B cell (primary cell): ENCODE measurements around the gene KCNJ4. TPM values are rescaled to one million over a fixed set of nuclear protein-coding genes. Genes with fewer than 3 reads are reported as not detected.

ENCODE experiments used
- ATAC-seq: fragments of 200-7000 bp; cut with Tn5 transposase; one replicate; pipeline ENCODE4 v1.10.0; 2021; ENCODE audit warnings: low read depth, mild to moderate bottlenecking, moderate number of reproducible peaks, moderate library complexity
- CTCF ChIA-PET: fragments of 350-600 bp; sonication (Branson Sonifier 250); formaldehyde crosslinking; loops from one replicate; lab custom pipeline; 2021; ENCODE audit warnings: antibody characterized with exemption, inconsistent platforms; lab: Charles Lee
- POLR2A ChIA-PET: fragments of 350-600 bp; sonication (Branson Sonifier 250); formaldehyde crosslinking; loops from one replicate; lab custom pipeline; 2021; ENCODE audit warnings: antibody characterized with exemption; lab: Charles Lee
- DNase-seq: peaks from one replicate; pipeline ENCODE4 v3.0.0; 2013
- H2AFZ ChIP-seq: 2 replicates; pipeline ENCODE4 v1.6.1; 2012; ENCODE audit warnings: mild to moderate bottlenecking, low read depth, low read length; ENCODE audit not compliant: insufficient read depth, poor library complexity, severe bottlenecking
- H3K27ac ChIP-seq, 2 donors: 1 replicate in 1 of 2; 2 replicates in 1 of 2; pipeline ENCODE4 v1.5.1; 2012 to 2013; ENCODE audit warnings: low read length in 2 of 2, mild to moderate bottlenecking in 2 of 2, moderate library complexity in 1 of 2
- H3K27me3 ChIP-seq, 4 experiments: fragments of 200-600 bp in 1 of 4; sonication (generic) in 1 of 4; replicated peaks in 1 of 4; 1 replicate in 2 of 4; 2 replicates in 2 of 4; pipeline versions ENCODE4 v1.6.1 to v1.7.0; 2013 to 2016; ENCODE audit warnings: low read length in 3 of 4, mild to moderate bottlenecking in 2 of 4, mixed read lengths in 1 of 4, moderate library complexity in 1 of 4; ENCODE audit not compliant: insufficient read depth in 4 of 4, control insufficient read depth in 3 of 4; ENCODE audit errors: control extremely low read depth in 1 of 4
- H3K36me3 ChIP-seq, 2 experiments: replicated peaks in 1 of 2; 1 replicate in 1 of 2; 2 replicates in 1 of 2; pipeline versions ENCODE4 v1.6.1 to v1.7.1; 2013; ENCODE audit warnings: low read length in 1 of 2; ENCODE audit not compliant: insufficient read depth in 2 of 2, control insufficient read depth in 1 of 2; ENCODE audit errors: control extremely low read depth in 1 of 2, extremely low read depth in 1 of 2
- H3K4me1 ChIP-seq, 2 donors: fragments of 200-600 bp in 1 of 2; sonication (generic) in 1 of 2; 1 replicate in 1 of 2; 2 replicates in 1 of 2; pipeline versions ENCODE4 v1.5.1 to v1.6.1; 2013 to 2017; ENCODE audit warnings: low read length in 2 of 2; ENCODE audit not compliant: control insufficient read depth in 2 of 2, insufficient read depth in 2 of 2
- H3K4me2 ChIP-seq: replicated peaks from 2 replicates; pipeline ENCODE3; 2012; ENCODE audit warnings: mild to moderate bottlenecking, low read depth, low read length; ENCODE audit not compliant: poor library complexity, severe bottlenecking
- H3K4me3 ChIP-seq, 5 experiments: fragments of 200-600 bp in 1 of 5; sonication (generic) in 1 of 5; 1 replicate in 3 of 5; 2 replicates in 2 of 5; pipeline versions ENCODE4 v1.5.1 to v1.7.0; 2011 to 2016; ENCODE audit warnings: low read length in 4 of 5, mild to moderate bottlenecking in 4 of 5, low read depth in 2 of 5, control low read depth in 1 of 5, moderate library complexity in 1 of 5; ENCODE audit not compliant: insufficient read depth in 1 of 5; ENCODE audit errors: control extremely low read depth in 1 of 5, extremely low read depth in 1 of 5
- H3K79me2 ChIP-seq: fragments of 200-600 bp; sonication (generic); one replicate; pipeline ENCODE4 v1.6.0; 2016; ENCODE audit warnings: low read length; ENCODE audit not compliant: control insufficient read depth, insufficient read depth
- H3K9ac ChIP-seq: fragments of 200-600 bp; sonication (generic); 2 replicates; pipeline ENCODE4 v1.6.1; 2017; ENCODE audit warnings: mild to moderate bottlenecking, low read length, moderate library complexity
- H3K9me3 ChIP-seq, 3 donors: one replicate each; pipeline versions ENCODE4 v1.6.1 to v1.7.1; 2013; ENCODE audit warnings: low read length in 2 of 3; ENCODE audit not compliant: control insufficient read depth in 2 of 3, insufficient read depth in 1 of 3; ENCODE audit errors: control extremely low read depth in 1 of 3
- H4K20me1 ChIP-seq: 2 replicates; pipeline ENCODE4 v1.6.0; 2012; ENCODE audit warnings: mild to moderate bottlenecking, low read length; ENCODE audit not compliant: insufficient read depth, control insufficient read depth, poor library complexity, severe bottlenecking
- H3K27ac Mint-ChIP-seq: one replicate; pipeline ENCODE4 v1.8.0; 2021; ENCODE audit warnings: mixed read lengths
- H3K27me3 Mint-ChIP-seq: one replicate; pipeline ENCODE4 v1.8.0; 2021; ENCODE audit warnings: mixed read lengths
- H3K4me1 Mint-ChIP-seq: one replicate; pipeline ENCODE4 v1.8.0; 2021; ENCODE audit warnings: mixed read lengths
- H3K4me3 Mint-ChIP-seq: one replicate; pipeline ENCODE4 v1.8.0; 2021; ENCODE audit warnings: mixed read lengths
- H3K9me3 Mint-ChIP-seq: one replicate; pipeline ENCODE4 v1.8.0; 2022; ENCODE audit warnings: mixed read lengths; ENCODE audit not compliant: insufficient read depth
- EZH2 ChIP-seq: IDR thresholded peaks from 2 replicates; pipeline ENCODE4 v1.6.1; 2012; ENCODE audit warnings: borderline replicate concordance, low read depth, mild to moderate bottlenecking, moderate library complexity, low read length; ENCODE audit not compliant: insufficient read depth, poor library complexity, severe bottlenecking
- WGBS: methylation state at CpG from one replicate; pipeline ENCODE4 v1.1.5; 2013; ENCODE audit warnings: missing lambda C conversion rate; ENCODE audit not compliant: insufficient coverage; 5-methylcytosine and 5-hydroxymethylcytosine counted together
- intact Hi-C: fragments of 100-400 bp; cut with micrococcal nuclease; formaldehyde crosslinking; loops from one replicate; pipeline ENCODE4 v1.10.0; 2022
- polyA plus RNA-seq: library from polyadenylated mRNA; depleted of rRNA; stranded (reverse); fragments of >200 nt; gene quantifications from 2 replicates; pipeline ENCODE4 v1.2.3, GENCODE V29; 2012
- total RNA-seq, 2 donors: library from RNA; stranded (reverse); fragments of 120-200 nt in 1 of 2; gene quantifications; 1 replicate in 1 of 2; 2 replicates in 1 of 2; pipeline versions ENCODE4 v1.2.3 to v1.2.4, GENCODE V29; 2013 to 2022
- TF ChIP-seq, protein P1 (sequence below): fragments of 200-600 bp; IDR thresholded peaks from one replicate; pipeline ENCODE4 v1.8.0; 2022; ENCODE audit warnings: antibody characterized with exemption, mild to moderate bottlenecking

Gene KCNJ4
- total and polyA plus RNA-seq, 2 donors (not counting 1 experiment from before 2014, with no cell fraction given), result not detected

DNA sequence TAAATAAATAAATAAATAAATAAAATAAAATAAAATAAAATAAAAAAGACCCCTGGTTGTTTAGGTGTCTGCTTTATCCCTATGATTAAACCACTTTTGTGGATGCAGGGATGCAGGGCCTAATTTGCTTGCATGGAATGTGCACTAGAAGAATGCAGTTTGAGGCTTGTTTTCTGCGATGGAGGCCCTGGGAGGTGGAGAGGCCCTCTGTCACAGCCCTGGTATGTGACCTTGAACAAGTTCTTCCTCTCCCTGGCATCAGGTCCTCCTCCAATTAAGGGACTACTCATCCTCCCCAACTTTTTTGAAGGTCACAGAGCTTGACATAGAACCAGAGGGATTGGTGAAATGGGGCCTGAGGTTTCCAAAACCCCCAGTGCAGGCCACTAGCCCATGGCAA lies 22.7 kb downstream of the KCNJ4 start:
- H3K4me2 ChIP-seq, result no peak overlapping the region
- POLR2A ChIA-PET, result no interaction called here
- no peak overlapping the region for H3K27ac Mint-ChIP-seq
- intact Hi-C loops, result no loop called here
- H3K27me3 ChIP-seq, result no peaks in the 10 kb centered on the region
- H3K79me2 ChIP-seq, result no peaks in the 10 kb centered on the region
- no peak overlapping the region for H3K4me3 Mint-ChIP-seq
- H3K36me3 ChIP-seq, result no peaks in the 10 kb centered on the region
- H3K9me3 ChIP-seq, result no peaks in the 10 kb centered on the region
- WGBS, result 100% methylated on average over 1 of the region's 1 CpG
- H3K27me3 Mint-ChIP-seq, result peaks cover 20% of the 10 kb centered on the region
- H3K9ac ChIP-seq, result no peak overlapping the region
- H3K4me1 ChIP-seq, result no peaks in the 10 kb centered on the region
- no peaks in the 10 kb centered on the region for H4K20me1 ChIP-seq
- H3K4me1 Mint-ChIP-seq, result no peaks in the 10 kb centered on the region
- no peak overlapping the region for H3K27ac ChIP-seq
- CTCF ChIA-PET, result no interaction called here
- TF ChIP-seq, protein P1, sequence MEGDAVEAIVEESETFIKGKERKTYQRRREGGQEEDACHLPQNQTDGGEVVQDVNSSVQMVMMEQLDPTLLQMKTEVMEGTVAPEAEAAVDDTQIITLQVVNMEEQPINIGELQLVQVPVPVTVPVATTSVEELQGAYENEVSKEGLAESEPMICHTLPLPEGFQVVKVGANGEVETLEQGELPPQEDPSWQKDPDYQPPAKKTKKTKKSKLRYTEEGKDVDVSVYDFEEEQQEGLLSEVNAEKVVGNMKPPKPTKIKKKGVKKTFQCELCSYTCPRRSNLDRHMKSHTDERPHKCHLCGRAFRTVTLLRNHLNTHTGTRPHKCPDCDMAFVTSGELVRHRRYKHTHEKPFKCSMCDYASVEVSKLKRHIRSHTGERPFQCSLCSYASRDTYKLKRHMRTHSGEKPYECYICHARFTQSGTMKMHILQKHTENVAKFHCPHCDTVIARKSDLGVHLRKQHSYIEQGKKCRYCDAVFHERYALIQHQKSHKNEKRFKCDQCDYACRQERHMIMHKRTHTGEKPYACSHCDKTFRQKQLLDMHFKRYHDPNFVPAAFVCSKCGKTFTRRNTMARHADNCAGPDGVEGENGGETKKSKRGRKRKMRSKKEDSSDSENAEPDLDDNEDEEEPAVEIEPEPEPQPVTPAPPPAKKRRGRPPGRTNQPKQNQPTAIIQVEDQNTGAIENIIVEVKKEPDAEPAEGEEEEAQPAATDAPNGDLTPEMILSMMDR, result no peak
- no peak for TF ChIP-seq EZH2
- H3K9me3 Mint-ChIP-seq, result no peaks in the 10 kb centered on the region
- H3K4me3 ChIP-seq, result no peak overlapping the region
- DNase-seq (no peak), ATAC-seq (no peak)
- H2AFZ ChIP-seq, result no peak overlapping the region

DNA sequence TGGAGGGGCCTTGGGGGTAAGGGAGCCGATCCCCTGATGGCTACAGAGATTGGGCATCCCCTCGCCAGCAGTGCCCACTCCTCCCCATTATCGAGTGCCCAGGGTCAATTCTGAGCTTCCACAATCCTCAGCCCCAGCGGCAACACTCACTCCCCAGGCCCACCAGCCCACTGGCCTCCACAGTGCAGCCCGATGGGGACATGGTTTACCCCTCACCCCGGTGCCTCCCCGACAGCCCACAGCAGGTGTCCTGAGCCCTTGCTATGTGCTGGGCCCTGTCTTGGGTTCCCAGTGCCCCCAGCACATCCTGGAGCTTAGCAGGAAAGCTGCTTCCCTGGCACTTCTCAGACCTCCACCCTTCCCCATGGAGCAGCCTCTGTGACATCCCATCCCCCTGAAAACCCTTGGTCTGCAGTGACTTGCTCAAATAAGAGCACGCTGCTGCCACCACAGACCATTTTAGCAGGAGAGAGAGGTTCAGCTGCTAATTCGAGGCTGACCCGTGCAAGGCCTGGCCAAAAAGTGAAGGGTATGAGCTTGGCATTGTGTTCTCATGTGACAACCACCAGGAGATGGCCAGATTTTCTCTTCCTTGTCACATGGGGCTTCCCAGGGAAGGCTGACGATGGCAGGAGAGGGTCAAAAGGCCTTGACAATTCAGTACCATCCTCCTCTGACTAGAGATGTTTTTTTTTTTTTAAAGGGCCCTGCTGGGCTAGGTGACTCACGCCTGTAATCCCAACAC lies 23.6 kb downstream of the KCNJ4 start:
- Histone ChIP-seq H3K9ac (no peak overlapping the region), H3K27me3 (no peaks in the 10 kb centered on the region), H3K36me3 (no peaks in the 10 kb centered on the region), H3K4me1 (no peaks in the 10 kb centered on the region), H3K4me2 (no peak overlapping the region), H3K27ac (no peak overlapping the region), H3K9me3 (no peaks in the 10 kb centered on the region), H4K20me1 (no peaks in the 10 kb centered on the region), H2AFZ (no peak overlapping the region), H3K4me3 (no peak overlapping the region), H3K79me2 (no peaks in the 10 kb centered on the region)
- H3K4me1 Mint-ChIP-seq, result no peaks in the 10 kb centered on the region
- peaks cover 16% of the 10 kb centered on the region for H3K27me3 Mint-ChIP-seq
- DNase-seq (no peak), ATAC-seq (no peak)
- ChIA-PET POLR2A (no interaction called here), CTCF (no interaction called here)
- intact Hi-C loops, result no loop called here
- H3K9me3 Mint-ChIP-seq, result no peaks in the 10 kb centered on the region
- 93% methylated on average over 9 of the region's 12 CpGs for WGBS
- no peak for TF ChIP-seq EZH2
- TF ChIP-seq, protein P1, result no peak
- no peak overlapping the region for H3K27ac Mint-ChIP-seq
- no peak overlapping the region for H3K4me3 Mint-ChIP-seq
